Stomach (tissue), 4 donors: ENCODE measurements around the gene RAB40AL.

Experiments used
- POLR2A ChIP-seq, 4 donors: fragments of 450-650 bp; IDR thresholded peaks; one replicate each; pipeline ENCODE4 v1.6.1; 2016; ENCODE audit warnings: antibody characterized with exemption in 4 of 4, control low read depth in 2 of 4, mild to moderate bottlenecking in 1 of 4, moderate library complexity in 1 of 4
- TF ChIP-seq, protein P1 (sequence below), 7 experiments: fragments of 450-650 bp in 4 of 7; fragments of 200-600 bp in 3 of 7; sonication (generic) in 3 of 7; IDR thresholded peaks; one replicate each; pipeline ENCODE4 v1.5.1; 2016 to 2019; ENCODE audit warnings: antibody characterized with exemption in 7 of 7, control low read depth in 2 of 7, mild to moderate bottlenecking in 1 of 7

DNA sequence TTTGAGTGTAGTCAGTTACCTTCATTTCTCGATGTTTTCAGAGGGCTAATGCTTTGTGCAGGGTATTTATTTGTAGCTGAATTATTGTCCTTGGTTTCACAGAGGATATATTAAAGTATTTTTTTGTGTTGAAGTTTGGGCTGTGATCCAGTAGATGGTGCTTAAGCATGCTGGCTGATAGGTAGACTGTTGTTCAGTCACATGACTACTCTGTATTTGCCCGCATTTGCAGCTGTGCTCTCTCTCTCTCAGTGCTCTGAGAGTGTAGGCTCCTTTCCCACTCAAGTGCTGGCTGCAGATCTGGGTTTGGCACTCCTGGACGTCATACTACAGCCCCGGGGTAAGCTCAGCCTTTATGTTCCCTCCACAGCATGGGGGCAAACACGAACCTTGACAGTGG lies 21.7 kb downstream of the RAB40AL start:
- TF ChIP-seq, protein P1, sequence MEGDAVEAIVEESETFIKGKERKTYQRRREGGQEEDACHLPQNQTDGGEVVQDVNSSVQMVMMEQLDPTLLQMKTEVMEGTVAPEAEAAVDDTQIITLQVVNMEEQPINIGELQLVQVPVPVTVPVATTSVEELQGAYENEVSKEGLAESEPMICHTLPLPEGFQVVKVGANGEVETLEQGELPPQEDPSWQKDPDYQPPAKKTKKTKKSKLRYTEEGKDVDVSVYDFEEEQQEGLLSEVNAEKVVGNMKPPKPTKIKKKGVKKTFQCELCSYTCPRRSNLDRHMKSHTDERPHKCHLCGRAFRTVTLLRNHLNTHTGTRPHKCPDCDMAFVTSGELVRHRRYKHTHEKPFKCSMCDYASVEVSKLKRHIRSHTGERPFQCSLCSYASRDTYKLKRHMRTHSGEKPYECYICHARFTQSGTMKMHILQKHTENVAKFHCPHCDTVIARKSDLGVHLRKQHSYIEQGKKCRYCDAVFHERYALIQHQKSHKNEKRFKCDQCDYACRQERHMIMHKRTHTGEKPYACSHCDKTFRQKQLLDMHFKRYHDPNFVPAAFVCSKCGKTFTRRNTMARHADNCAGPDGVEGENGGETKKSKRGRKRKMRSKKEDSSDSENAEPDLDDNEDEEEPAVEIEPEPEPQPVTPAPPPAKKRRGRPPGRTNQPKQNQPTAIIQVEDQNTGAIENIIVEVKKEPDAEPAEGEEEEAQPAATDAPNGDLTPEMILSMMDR (IDR thresholded peaks at IDR 0.05), result no peak
- no peak for TF ChIP-seq POLR2A (IDR thresholded peaks at IDR 0.05)
